SW 1271 (cell line): Measurements from ENCODE around the gene WDFY3.

Experiments
- DNase-seq, 2 experiments: peaks; one replicate each; lab custom pipeline; 2025; lab: John Stamatoyannopoulos, UW

WDFY3 gene

DNA sequence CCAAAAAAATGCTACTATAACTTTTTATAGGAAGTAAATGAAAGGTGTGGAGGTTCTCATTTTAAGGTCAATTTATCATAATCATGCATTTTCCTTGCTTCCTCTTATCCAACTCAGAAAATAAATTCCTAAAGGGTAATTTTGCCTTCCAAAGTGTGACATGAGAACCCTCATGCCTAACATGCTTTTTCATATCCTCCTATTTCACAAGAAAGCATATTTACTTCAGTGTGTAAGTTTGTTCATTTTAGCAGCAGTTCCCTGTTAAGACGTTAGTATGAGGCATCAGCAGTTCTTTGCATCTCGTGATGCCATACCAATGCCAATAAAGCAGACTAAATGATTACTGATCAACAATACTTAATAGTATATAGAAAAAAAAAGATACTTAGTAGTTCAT is 18.4 kb downstream of the WDFY3 start:
- no peak for DNase-seq

DNA sequence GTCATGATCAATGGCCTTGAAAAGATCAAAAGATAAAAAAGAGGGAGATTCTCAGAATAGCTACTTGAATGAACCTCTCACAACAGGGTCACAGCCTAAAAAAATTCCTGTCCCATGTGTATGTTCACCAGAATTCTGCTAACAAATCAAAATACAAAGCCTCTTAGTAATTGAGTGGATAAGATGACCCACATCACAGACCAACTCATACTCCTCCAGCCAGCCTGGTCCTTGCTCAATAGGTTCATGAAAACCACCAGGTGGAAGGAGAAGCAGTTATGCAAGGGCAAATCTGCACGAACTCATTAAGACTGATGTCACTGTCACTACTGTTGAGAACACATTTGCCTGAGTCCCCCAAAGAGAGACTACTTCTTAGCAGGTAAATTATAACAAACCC is 21.5 kb downstream of the WDFY3 start:
- no peak for DNase-seq

GRCh38 chr4:84940960-84941359 is 25.5 kb downstream of the WDFY3 start:
- DNase-seq = no peak

- DNase-seq = no peak
Observed at GRCh38 chr4:84939113-84939512, 27.4 kb downstream of the WDFY3 start.

DNA sequence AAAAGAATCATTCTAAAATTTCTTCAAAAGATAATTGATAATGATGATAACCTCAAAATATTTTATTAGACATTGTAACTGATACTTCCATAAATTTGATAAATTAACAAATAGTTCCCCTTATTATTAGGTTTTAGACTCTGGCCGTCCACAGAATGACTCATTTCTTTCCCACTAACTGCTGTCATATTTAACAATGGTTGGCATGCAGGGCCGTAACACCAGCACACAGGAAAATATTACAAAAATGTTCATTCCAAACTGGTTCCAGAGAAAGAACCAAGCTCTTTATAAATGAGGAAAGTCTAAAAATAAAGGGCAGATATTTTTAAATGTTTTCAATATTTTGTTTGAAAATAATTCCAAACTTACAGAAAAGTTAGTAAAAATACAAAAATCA is 28.2 kb downstream of the WDFY3 start:
- DNase-seq = peak in 1 of 2 experiments; percentile 6

GRCh38 chr4:84937381-84937977 is 29.0 kb downstream of the WDFY3 start:
- no peak for DNase-seq

DNA sequence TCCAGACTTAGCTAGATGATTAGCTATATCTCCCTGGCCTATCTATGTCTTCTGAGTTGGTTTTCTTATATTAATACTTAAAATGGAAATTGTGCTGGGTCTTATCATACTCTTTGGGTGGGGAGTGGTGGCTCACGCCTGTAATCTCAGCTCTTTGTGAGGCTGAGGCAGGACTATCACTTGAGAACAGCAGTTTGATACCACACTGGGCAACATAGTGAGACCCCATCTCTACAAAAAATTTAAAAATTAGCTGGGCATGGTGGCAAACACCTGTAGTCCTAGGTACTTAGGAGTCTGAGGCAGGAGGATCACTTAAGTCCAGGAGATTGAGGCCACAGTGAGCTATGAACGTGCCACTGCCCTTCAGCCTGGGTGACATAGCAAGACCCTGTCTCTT is 30.4 kb downstream of the WDFY3 start:
- no peak for DNase-seq

DNA sequence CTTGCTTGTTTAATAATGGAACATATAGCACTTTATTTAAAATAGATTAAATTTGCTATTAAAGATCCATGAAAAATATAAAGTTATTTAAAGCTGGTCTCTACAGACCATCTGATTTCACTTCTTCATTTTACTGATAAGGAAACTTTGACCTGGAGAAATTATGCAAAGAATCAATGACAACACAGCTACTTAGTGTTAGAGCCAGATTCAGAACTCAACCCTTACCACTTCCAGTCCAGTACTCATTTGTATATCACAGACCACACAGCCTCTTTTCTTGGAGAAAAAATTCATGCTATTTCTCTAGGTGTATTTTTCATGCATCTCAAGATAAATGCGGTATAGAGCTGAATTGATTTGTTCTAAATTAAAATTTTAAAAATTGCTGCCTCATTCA is 34.0 kb downstream of the WDFY3 start:
- no peak for DNase-seq

DNA sequence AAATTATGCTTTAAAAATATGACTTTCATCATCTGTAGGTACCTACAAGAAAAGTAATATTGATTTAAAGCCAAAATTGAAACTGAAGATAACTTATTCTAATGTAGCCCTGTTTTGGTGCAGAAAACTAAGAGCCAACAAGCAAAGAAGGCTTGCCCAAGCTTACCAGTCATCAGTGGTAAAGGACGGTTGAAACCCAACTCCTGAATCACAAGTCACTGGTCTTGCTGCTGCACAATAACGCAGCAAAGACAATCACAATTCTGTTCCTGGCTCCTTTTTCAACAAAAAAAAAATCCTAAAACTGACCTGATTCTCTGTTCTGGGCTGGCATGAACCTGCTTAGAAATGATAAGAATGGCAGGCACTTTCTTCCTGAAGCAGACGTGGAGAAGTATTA is 34.5 kb downstream of the WDFY3 start:
- DNase-seq = no peak

- DNase-seq = no peak
Observed at GRCh38 chr4:84931274-84931673, 35.2 kb downstream of the WDFY3 start.

- no peak for DNase-seq
Observed at GRCh38 chr4:84928089-84928488, 38.4 kb downstream of the WDFY3 start.

DNA sequence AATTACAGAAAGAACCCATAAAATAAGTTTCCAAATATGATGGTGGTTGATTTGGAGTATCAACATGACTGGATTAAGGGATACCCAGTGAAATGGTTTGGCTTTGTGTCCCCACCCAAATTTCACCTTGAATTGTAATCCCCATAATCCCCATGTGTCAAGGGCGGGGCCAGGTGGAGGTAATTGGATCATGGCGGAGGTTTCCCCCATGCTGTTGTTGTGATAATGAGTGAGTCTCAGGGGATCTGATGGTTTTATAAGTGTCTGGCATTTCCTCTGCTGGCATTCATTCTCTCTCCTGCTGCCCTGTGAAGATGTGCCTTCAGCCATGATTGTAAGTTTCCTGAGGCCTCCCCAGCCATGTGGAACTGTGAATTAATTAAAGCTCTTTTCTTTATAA is 39.1 kb downstream of the WDFY3 start:
- no peak for DNase-seq

DNA sequence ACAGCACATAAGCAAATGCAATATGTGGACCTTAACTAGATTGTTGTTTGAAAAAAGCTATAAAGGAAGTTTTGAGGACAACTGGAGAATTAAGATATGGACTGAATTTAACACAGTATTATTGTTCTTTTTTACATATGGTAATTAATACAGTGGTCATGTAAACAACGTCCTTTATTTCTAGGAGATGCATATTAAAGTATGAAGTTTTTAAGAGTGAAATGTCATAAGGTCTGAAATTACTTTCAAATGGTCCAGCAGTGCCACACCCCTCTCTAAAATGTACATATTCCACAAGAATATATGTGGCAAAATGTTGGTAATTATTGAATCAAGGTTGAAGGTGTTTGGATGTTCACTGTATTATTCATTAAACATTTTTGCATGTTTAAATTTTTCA is 40.9 kb downstream of the WDFY3 start:
- DNase-seq = no peak

GRCh38 chr4:84924434-84924833 is 42.1 kb downstream of the WDFY3 start:
- DNase-seq = no peak

DNA sequence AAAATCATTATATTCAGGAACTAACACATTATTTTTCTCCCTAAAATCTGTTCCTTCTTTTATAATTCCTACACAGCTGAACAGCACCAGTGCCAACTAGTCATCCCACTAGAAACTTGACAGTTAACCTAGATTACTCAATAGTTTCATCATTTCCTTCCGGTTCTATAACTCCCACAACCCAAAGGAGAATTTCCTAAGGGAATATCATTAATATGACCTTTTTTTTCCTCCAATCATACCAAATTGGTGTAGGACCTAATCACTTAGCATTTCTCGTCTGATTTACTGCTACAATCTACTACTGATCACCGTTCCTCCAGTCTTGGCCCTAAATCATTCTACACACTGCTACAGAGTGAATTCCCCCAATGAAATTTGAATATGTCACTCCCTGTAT is 45.9 kb downstream of the WDFY3 start:
- peak in 1 of 2 experiments; percentile 11 for DNase-seq

DNA sequence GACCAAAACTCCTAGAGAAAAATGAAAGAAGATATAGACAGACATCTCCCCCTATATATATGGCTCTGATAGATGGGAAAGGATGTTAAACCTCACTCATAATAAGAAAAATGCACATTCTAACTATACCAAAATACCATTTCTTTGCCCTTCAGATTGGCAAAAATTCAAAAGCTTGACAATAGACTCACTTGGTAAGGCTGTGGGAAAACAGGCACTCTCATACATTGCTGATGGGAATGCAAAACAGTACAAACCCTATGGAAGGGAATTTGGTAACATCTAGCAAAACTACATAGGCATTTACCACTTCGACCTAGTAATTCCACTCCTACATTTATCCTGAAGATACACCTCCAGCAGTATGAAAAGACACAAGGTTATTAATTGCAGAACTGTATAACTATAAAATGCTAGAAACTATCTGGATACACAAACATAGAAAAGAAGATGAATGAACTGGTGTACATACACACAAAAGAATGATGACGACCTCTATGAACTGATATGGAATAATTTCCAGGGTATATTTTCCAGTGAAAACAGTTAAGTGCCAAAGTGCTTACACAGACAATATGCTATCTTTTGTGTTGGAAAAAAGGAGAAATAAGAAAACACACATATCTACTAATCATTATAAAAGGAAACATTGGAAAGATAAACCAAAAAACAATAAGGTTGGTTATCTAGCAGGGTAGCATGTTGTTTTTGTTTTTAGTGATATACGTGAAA is 48.5 kb downstream of the WDFY3 start:
- no peak for DNase-seq

DNA sequence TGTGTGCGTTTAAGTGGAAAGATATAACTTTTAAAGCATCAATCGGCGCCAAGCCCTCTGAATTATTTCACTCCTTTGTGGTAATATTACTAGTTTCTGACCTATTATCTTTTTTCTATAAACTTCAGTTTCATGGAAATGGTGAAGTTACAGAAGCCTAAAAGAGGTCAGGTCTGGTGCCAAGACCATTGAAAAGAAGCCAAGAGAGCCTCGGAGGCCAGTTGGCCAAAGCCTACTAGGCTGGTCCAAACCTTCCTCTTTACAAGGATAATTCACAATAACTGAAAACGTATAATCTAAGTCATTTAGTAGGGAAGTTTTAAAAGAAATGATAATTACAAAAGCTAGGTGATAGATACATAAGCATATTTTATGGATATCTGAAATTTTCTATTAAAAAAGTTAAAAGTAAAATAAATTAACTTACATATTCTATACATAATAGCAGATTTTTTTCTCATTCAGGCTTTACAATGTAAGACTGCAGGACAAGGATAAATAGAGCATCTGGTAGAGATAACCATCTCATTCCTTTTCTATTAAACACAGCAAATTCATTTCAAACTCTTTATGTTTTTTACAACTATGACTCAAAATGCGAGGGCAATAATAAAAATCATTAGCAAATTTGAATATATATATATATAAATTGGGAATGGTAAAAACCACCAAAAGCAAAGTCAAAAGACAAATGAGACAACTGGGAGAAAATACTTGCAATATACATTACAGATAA is 49.2 kb downstream of the WDFY3 start:
- DNase-seq = no peak

DNA sequence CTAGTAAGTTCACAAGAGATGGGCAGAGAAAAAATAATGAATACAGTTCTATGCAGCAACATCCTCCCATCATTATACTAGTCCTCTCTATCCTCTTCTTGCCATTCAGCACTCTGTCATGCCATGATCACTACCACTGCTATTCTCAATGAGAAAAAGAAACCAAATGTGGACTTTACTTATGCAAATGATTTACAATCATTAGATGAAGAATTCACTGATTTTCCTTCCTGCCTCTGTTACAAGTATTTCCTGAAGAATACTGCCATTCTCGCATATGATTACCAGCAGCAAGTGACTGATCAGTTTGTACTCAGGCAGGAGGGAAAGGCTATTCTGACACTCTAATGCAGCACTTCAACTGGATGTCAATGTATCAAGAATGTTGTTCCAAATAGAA is 50.3 kb downstream of the WDFY3 start:
- DNase-seq = no peak

- DNase-seq = no peak
Observed at GRCh38 chr4:84915396-84915780, 51.1 kb downstream of the WDFY3 start.

- DNase-seq = no peak
Observed at GRCh38 chr4:84914686-84915395, 51.6 kb downstream of the WDFY3 start.

- DNase-seq = no peak
Observed at GRCh38 chr4:84913176-84913575, 53.3 kb downstream of the WDFY3 start.

DNA sequence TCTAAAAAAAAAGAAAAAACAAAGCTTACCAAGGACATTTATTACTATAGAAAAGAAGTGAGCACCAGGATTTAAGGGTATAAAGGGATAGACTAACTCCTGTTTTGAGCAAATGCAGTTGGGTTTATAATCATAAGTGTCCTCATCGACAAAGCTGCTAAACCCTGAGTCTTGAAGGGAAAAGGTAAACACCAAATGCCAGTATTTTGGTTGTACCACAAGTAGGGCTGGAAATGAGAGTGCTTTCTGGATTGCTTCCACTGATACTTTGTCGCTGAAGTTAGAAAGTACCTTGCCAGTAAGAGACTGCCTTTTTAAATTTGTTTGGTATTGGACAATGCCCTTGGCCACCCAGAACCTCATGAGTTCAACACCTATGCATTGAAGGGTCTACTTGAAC is 53.7 kb downstream of the WDFY3 start:
- DNase-seq = no peak

GRCh38 chr4:84908876-84909275 is 57.6 kb downstream of the WDFY3 start:
- DNase-seq = no peak
